H9 (cell line): ENCODE measurements around the gene CSAD. TPM values are rescaled to one million over a fixed set of nuclear protein-coding genes. Genes with fewer than 3 reads are reported as not detected.

ENCODE experiments used
- DNase-seq: peaks from one replicate; pipeline ENCODE4 v3.0.0-alpha.2; 2017
- H2AFZ ChIP-seq: one replicate; pipeline ENCODE4 v1.6.1; 2013; ENCODE audit warnings: mild to moderate bottlenecking, low read length, control low read depth, moderate library complexity
- H2AK5ac ChIP-seq: 2 replicates; pipeline ENCODE4 v1.6.1; 2013; ENCODE audit warnings: low read length, control low read depth, mixed read lengths; ENCODE audit not compliant: insufficient read length
- H2BK120ac ChIP-seq: one replicate; pipeline ENCODE4 v1.6.1; 2013; ENCODE audit warnings: low read depth, mild to moderate bottlenecking, low read length, control low read depth, inconsistent platforms; ENCODE audit not compliant: poor library complexity, severe bottlenecking
- H2BK12ac ChIP-seq: 2 replicates; pipeline ENCODE4 v1.6.1; 2013; ENCODE audit warnings: low read length, control low read depth, mixed read lengths, low read depth; ENCODE audit not compliant: insufficient read length
- H2BK15ac ChIP-seq: 2 replicates; pipeline ENCODE4 v1.6.1; 2013; ENCODE audit warnings: low read depth, low read length, control low read depth
- H2BK20ac ChIP-seq: one replicate; pipeline ENCODE4 v1.6.1; 2013; ENCODE audit warnings: low read depth, mild to moderate bottlenecking, low read length, control low read depth, inconsistent platforms; ENCODE audit not compliant: poor library complexity, severe bottlenecking
- H2BK5ac ChIP-seq: 2 replicates; pipeline ENCODE4 v1.6.1; 2013; ENCODE audit warnings: low read length, control low read depth, mixed read lengths; ENCODE audit not compliant: insufficient read length
- H3K14ac ChIP-seq: 2 replicates; pipeline ENCODE4 v1.6.1; 2013; ENCODE audit warnings: low read length, control low read depth; ENCODE audit not compliant: insufficient read depth
- H3K18ac ChIP-seq: 2 replicates; pipeline ENCODE4 v1.6.1; 2013; ENCODE audit warnings: low read depth, mild to moderate bottlenecking, mixed read lengths, low read length, control low read depth; ENCODE audit not compliant: insufficient read length
- H3K23ac ChIP-seq: 2 replicates; pipeline ENCODE4 v1.6.1; 2013; ENCODE audit warnings: low read length, control low read depth, mixed read lengths, low read depth; ENCODE audit not compliant: insufficient read length
- H3K23me2 ChIP-seq: 2 replicates; pipeline ENCODE4 v1.6.1; 2013; ENCODE audit warnings: low read depth, mild to moderate bottlenecking, mixed read lengths, low read length, control low read depth; ENCODE audit not compliant: insufficient read length, poor library complexity, severe bottlenecking
- H3K27ac ChIP-seq: 2 replicates; pipeline ENCODE4 v1.5.1; 2013; ENCODE audit warnings: low read length, control low read depth, mixed read lengths, low read depth; ENCODE audit not compliant: insufficient read length
- H3K27me3 ChIP-seq: 2 replicates; pipeline ENCODE4 v1.6.1; 2013; ENCODE audit warnings: low read length, control low read depth, inconsistent platforms; ENCODE audit not compliant: insufficient read depth
- H3K4ac ChIP-seq: 2 replicates; pipeline ENCODE4 v1.6.1; 2013; ENCODE audit warnings: low read depth, mild to moderate bottlenecking, control low read depth, inconsistent platforms, low read length, moderate library complexity
- H3K4me1 ChIP-seq: 2 replicates; pipeline ENCODE4 v1.6.1; 2013; ENCODE audit warnings: low read length, control low read depth, inconsistent platforms; ENCODE audit not compliant: insufficient read depth
- H3K4me2 ChIP-seq: 2 replicates; pipeline ENCODE4 v1.6.1; 2013; ENCODE audit warnings: low read length, control low read depth, mixed read lengths; ENCODE audit not compliant: insufficient read length, insufficient read depth
- H3K56ac ChIP-seq: 2 replicates; pipeline ENCODE4 v1.6.1; 2013; ENCODE audit warnings: low read depth, mild to moderate bottlenecking, mixed read lengths, low read length, control low read depth; ENCODE audit not compliant: insufficient read length
- H3K79me1 ChIP-seq: 2 replicates; pipeline ENCODE4 v1.6.1; 2013; ENCODE audit warnings: low read depth, mild to moderate bottlenecking, moderate library complexity, low read length, control low read depth, inconsistent platforms; ENCODE audit not compliant: insufficient read depth, poor library complexity, severe bottlenecking
- H3K79me2 ChIP-seq: 2 replicates; pipeline ENCODE4 v1.6.1; 2013; ENCODE audit warnings: low read length, control low read depth, inconsistent platforms; ENCODE audit not compliant: insufficient read depth
- H3K9ac ChIP-seq: 2 replicates; pipeline ENCODE4 v1.6.1; 2013; ENCODE audit warnings: low read length, control low read depth, mixed read lengths; ENCODE audit not compliant: insufficient read length; ENCODE audit errors: extremely low read depth
- H3K9me3 ChIP-seq: one replicate; pipeline ENCODE4 v1.6.1; 2013; ENCODE audit warnings: low read depth, low read length, inconsistent platforms; ENCODE audit not compliant: control insufficient read depth
- H3T11ph ChIP-seq: one replicate; pipeline ENCODE4 v1.6.1; 2013; ENCODE audit warnings: mild to moderate bottlenecking, low read length, control low read depth, inconsistent platforms
- H4K20me1 ChIP-seq: one replicate; pipeline ENCODE4 v1.6.1; 2013; ENCODE audit not compliant: control insufficient read depth, insufficient read length, insufficient read depth
- H4K5ac ChIP-seq: 2 replicates; pipeline ENCODE4 v1.6.1; 2013; ENCODE audit warnings: low read depth, mild to moderate bottlenecking, mixed read lengths, low read length, control low read depth; ENCODE audit not compliant: insufficient read length
- H4K8ac ChIP-seq: replicated peaks from 2 replicates; pipeline ENCODE4 v1.6.1; 2013; ENCODE audit warnings: low read length, control low read depth, mixed read lengths, low read depth; ENCODE audit not compliant: insufficient read length
- H4K91ac ChIP-seq: 2 replicates; pipeline ENCODE4 v1.6.1; 2013; ENCODE audit warnings: low read depth, mild to moderate bottlenecking, moderate library complexity, mixed read lengths, low read length, control low read depth; ENCODE audit not compliant: insufficient read length
- H3K27ac Mint-ChIP-seq, 3 experiments: 2 replicates in 2 of 3; 3 replicates in 1 of 3; pipeline ENCODE4 v1.8.0; 2020 to 2021; ENCODE audit warnings: mixed read lengths in 3 of 3, mild to moderate bottlenecking in 1 of 3, moderate library complexity in 1 of 3
- H3K27me3 Mint-ChIP-seq: 2 replicates; pipeline ENCODE4 v1.8.0; 2021; ENCODE audit warnings: low read depth, mild to moderate bottlenecking, moderate library complexity, mixed read lengths
- H3K36me3 Mint-ChIP-seq, 3 experiments: 2 replicates in 2 of 3; 3 replicates in 1 of 3; pipeline ENCODE4 v1.8.0; 2020 to 2021; ENCODE audit warnings: low read depth in 3 of 3, mixed read lengths in 3 of 3; ENCODE audit not compliant: insufficient read depth in 1 of 3
- H3K4me1 Mint-ChIP-seq, 2 experiments: 2 replicates each; pipeline ENCODE4 v1.8.0; 2020; ENCODE audit warnings: mixed read lengths in 2 of 2
- H3K4me3 Mint-ChIP-seq, 2 experiments: 2 replicates in 1 of 2; 3 replicates in 1 of 2; pipeline ENCODE4 v1.8.0; 2020 to 2021; ENCODE audit warnings: mild to moderate bottlenecking in 2 of 2, mixed read lengths in 2 of 2, moderate library complexity in 1 of 2
- H3K9me3 Mint-ChIP-seq, 2 experiments: 2 replicates in 1 of 2; 3 replicates in 1 of 2; pipeline ENCODE4 v1.8.0; 2020; ENCODE audit warnings: mild to moderate bottlenecking in 2 of 2, mixed read lengths in 2 of 2, moderate library complexity in 1 of 2
- CTCF ChIP-seq: fragments of 200-600 bp; sonication (generic); conservative IDR thresholded peaks from 3 replicates; pipeline ENCODE4 v1.8.0; 2021; ENCODE audit warnings: antibody characterized with exemption, mild to moderate bottlenecking
- WGBS: extraction: QIAGEN DNeasy Blood & Tissue Kit; methylation state at CpG from one replicate; pipeline ENCODE4 v1.1.7; 2013; ENCODE audit warnings: missing lambda C conversion rate, low lambda C conversion rate, mixed read lengths; ENCODE audit not compliant: insufficient read length; ENCODE audit errors: extremely low coverage; 5-methylcytosine and 5-hydroxymethylcytosine counted together
- total RNA-seq: library from RNA; stranded (reverse); gene quantifications from 2 replicates; pipeline ENCODE4 v1.2.1, GENCODE V29; 2021

The CSAD gene
- total RNA-seq, 1 experiment from 2014 or later = 7.4 TPM

DNA sequence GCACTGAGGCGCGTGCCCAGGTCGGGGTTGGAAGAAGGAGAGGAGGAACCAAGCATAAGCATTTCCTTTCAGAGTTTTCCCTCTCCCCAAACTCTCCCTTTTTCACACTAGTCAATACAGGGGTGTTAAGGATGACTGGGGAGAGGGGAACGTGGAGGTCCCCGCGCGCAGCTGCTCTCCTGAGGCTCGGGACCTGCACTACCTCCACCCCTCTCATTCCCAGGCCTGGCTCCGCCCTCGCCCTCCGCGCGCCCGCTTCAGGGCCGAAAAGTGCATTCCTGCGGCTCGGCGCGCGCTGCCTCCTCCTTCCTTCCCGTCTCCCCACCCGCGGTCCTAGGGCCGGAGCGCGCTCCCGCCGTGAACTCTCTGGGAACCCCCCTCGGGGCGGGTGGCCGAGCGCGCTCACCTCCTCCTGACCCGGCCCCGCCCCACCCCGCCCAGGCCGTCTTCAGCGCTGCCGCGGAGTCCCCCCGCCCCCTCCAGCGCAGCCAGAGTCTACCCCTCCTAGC is 40.0 kb upstream of the CSAD start:
- no peak overlapping the region for H2AK5ac ChIP-seq
- peaks cover 22% of the 10 kb centered on the region for H3K23me2 ChIP-seq
- H3K27ac Mint-ChIP-seq = peak overlapping the region; percentile 83 to 99 (median 93); a peak in 5 of 7 replicates
- peaks cover 75 to 76% of the 10 kb centered on the region in 2 experiments for H3K4me1 Mint-ChIP-seq
- no peak overlapping the region for H3K27ac ChIP-seq
- H3K14ac ChIP-seq = no peak overlapping the region
- peaks cover 3% of the 10 kb centered on the region; the same call in 1 of the 2 replicates for H3K27me3 ChIP-seq
- H2BK12ac ChIP-seq = no peak overlapping the region
- H4K20me1 ChIP-seq = no peaks in the 10 kb centered on the region
- no peaks in the 10 kb centered on the region; a peak in 2 of 5 replicates for H3K9me3 Mint-ChIP-seq
- no peak overlapping the region for H3T11ph ChIP-seq
- no peak overlapping the region for H3K56ac ChIP-seq
- no peak overlapping the region for H4K8ac ChIP-seq
- no peak overlapping the region for H2BK15ac ChIP-seq
- no peak overlapping the region for H3K23ac ChIP-seq
- no peaks in the 10 kb centered on the region for H3K79me1 ChIP-seq
- no peak overlapping the region for H3K4ac ChIP-seq
- no peak for TF ChIP-seq CTCF
- H3K36me3 Mint-ChIP-seq = peaks cover 3 to 4% (median 3%) of the 10 kb centered on the region in 3 experiments; a peak in 4 of 7 replicates
- H3K79me2 ChIP-seq = peaks cover 4% of the 10 kb centered on the region; the same call in 1 of the 2 replicates
- H3K27me3 Mint-ChIP-seq = peaks cover 17% of the 10 kb centered on the region
- no peak overlapping the region for H3K9ac ChIP-seq
- no peak overlapping the region for H2AFZ ChIP-seq
- peak; percentile 96 for DNase-seq
- no peak overlapping the region for H4K91ac ChIP-seq
- H2BK120ac ChIP-seq = no peak overlapping the region
- H3K4me1 ChIP-seq = peaks cover 37% of the 10 kb centered on the region; the same call in 1 of the 2 replicates
- H2BK5ac ChIP-seq = no peak overlapping the region
- no peak overlapping the region for H4K5ac ChIP-seq
- peak overlapping the region; percentile 86 to 94 for H3K4me3 Mint-ChIP-seq
- no peak overlapping the region for H2BK20ac ChIP-seq
- H3K9me3 ChIP-seq = no peaks in the 10 kb centered on the region
- peak overlapping the region; percentile 99 for H3K4me2 ChIP-seq
- no peak overlapping the region for H3K18ac ChIP-seq
- WGBS = no CpG with 5 or more reads among the region's 42 CpGs
